ENCODE measurements around the gene SPRYD3.
A peak's percentile ranks its signal among the peaks of the same experiment; 100 is the strongest.
"Not testable (repeated sequence)": the region's sequence is repeated elsewhere in the genome, so short reads cannot be mapped to it uniquely, and the experiment has no call there.

The SPRYD3 gene

GRCh38 chr12:53049571-53050318 is 29.4 kb downstream of the SPRYD3 start, which contains the start of gene TNS2:
TNS2 (plus strand) TSS chr12:53050065; CDS start chr12:53050186, 121 bp downstream.
- DNase-seq = peak; percentile 86

GRCh38 chr12:53048780-53049401 is 30.3 kb downstream of the SPRYD3 start:
- peak; percentile 90 for DNase-seq

GRCh38 chr12:53048033-53048779 is 31.0 kb downstream of the SPRYD3 start:
- DNase-seq = peak; percentile 84

DNA sequence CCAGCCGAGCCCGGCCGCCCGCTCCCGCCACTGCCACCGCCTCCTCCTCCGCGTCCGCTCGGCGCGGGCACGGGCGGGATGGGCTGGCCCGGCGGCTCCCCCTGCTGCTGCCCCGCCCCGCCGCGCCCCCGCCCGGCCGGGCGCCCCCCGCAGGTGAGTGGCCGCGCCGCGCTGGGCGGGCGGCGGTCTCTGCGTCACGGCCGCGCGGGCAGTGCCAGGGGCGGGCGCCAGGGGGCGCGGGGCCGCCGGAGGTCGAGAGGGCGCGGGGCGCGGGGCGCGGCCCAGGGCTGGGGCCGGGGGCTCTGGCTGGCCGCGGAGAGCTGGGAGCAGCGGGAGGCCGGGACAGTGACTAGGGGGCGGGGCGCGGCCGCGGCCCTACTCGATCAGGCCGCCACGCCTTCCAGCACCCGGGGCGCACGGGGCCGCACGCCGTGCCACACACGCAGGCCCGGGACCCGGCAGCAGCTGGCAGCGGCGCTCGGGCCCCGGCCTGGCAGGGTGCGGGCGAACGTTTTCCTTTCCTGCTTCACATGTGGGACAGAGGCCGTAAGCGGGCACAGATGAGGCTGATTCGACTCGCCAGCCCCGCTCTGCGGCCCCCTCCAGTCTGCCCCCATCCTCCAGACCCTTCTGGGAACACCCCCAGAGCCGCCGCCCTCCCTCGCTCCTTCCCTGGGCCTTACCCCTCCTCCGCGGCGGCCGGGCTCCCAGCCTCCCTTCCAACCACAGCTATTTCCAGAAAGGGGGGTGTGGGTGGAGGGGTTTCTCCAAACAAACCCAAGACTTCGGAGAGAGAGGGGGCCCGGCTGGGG is 31.8 kb downstream of the SPRYD3 start:
- DNase-seq = peak; percentile 96

- DNase-seq = peak; percentile 95
These were observed 32.5 kb downstream of the SPRYD3 start for GRCh38 chr12:53046655-53047220.

GRCh38 chr12:53045696-53046045 is 33.5 kb downstream of the SPRYD3 start:
- peak; percentile 76 for DNase-seq

DNA sequence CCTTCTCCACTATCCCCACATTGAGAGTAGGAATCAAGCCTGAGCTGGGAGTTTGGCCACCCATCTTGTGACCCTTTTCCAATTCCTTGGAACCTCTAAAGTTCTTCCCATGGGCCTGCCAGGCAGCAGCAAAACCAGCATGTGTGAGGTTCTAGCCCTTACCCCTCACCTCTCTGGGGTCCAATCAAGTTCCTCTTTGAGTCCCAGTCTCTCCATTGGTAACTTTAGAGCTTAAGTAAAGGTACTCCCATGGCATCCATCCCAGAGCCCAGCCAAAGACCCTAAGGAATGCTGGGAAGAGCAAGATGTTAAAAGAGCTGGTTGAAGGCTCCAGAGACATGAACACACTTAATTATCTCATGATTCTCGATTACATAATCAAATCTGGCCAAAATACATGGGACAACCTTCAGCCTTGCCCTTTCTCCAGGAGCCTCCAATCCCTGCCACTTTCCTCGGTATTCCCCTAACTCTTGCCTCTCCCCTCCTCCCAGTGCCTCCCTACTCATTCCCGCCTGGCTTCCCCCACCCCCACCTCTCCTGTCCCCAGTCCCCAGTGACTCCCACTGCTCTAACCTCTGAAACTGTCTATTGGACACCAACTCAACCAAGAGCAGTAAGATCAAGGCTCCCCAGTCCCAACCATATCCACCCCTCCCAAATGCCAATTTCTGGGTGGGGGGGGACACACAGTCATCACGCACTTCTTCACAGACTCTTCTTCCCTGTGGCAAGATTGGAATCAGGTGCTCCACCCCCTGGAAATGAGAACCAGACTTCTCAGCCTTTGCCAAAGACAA is 34.1 kb downstream of the SPRYD3 start:
- no peak for DNase-seq

- peak; percentile 83 for DNase-seq
These were observed 35.1 kb downstream of the SPRYD3 start for GRCh38 chr12:53044052-53044581.

DNA sequence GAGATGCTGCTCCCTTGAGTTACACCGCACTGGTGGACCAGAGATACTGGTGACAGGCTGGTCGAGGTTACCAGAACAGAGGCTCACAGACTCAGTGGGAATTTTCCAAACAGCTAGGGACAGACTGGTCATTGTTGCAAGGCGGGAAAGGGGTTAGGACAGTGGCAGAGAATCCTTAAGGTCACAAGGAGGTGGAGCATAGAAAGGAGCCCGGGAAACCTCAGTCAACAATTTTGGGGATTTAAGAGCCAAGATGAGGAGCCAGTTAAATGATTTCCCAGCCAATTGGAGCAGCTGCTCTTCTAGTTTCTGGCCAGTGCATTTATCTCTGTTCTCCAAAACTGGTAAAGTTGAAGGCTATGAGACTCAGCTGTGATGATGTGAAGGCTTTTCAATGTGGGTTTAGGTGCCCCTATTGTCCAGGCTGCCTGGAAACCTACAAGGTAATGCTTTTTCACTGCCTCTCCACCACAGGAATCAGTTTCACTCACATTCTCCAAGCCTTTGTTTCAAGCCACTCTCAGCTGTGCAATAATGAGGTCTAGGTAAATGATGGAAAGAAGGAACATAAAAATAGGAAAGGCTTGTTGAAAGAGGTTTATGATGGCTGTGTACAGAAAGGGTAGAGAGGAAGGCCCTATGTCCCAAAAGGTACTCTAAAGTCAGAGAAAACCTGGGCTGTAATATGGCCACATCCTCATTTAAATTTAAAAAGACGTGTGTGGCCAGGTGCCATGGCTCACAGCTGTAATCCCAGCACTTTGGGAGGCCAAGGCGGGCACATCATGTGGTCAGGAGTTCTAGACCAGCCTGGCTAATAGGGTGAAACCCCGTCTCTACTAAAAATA is 36.4 kb downstream of the SPRYD3 start:
- no peak for DNase-seq

- no peak for DNase-seq
These were observed 39.3 kb downstream of the SPRYD3 start for GRCh38 chr12:53039851-53040250.

DNA sequence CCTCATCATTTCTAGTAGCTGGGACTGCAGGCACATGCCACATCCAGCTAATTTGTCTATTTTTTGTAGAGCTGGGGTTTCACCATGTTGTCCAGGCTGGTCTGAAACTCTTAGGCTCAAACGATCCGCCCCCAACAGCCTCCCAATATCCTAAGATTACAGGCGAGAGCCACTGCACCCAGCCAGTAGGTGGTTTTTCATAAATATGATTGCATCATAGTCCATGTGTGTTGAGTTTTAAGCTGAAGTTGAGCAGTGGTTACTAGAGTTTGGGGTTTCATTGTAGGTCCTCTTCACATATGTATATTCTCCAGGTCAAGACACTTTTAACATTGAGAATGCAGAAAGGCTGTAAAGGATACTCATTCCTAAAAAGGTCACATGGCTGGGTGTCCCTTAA is 42.4 kb downstream of the SPRYD3 start:
- DNase-seq = no peak

DNA sequence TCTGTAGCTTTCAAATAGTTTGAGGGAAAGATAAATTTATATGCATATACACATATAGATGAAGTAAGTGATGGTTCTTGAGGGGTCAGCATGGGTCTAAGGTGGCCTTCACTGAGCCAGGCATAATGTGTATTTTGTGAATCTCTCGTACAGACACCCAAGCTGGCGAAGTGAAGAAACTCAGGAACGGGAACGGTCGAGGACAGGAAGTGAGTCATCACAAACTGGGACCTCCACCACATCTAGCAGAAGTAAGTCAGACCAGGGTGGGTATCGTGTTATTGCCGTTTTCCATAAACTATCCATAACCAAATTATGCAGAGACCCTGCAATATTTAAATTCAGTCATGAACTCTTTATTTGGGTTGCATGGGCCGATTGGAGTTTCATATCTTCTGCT is 44.7 kb downstream of the SPRYD3 start:
- DNase-seq = no peak

GRCh38 chr12:53033832-53034231 is 45.4 kb downstream of the SPRYD3 start:
- DNase-seq = not testable (repeated sequence)

DNA sequence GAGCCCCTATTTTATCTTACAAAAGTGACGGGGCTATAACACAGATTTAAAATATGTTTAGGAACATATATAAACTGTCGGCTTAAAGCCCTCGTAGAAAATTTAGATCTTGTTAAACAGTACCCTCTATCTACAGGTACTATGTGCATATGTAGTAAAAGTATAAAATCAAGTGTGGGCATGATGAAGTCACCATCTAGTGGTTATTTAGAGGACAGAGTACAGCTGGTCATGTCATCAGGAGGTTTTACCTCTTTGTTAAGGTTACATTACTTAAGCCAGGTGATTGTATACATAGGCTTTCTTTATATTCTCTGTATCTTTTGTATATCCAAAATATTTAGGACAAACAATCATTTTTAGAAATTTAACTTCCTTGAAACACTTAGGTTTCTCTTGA is 47.6 kb downstream of the SPRYD3 start:
- no peak for DNase-seq

DNA sequence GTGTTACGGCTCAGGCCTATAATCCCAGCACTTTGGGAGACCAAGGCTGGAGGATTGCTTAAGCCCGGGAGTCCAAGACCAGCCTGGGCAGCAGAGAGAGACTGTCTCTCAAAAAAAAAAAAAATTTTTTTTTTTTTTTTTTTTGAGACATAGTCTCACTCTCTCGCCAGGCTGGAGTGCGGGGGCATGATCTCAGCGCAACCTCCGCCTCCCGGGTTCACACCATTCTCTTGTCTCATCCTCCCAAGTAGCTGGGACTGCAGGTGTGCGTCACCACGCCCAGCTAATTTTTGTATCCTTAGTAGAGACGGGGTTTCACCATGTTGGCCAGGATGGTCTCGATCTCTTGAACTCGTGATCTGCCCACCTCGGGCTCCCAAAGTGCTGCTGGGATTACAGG is 52.2 kb downstream of the SPRYD3 start:
- DNase-seq = not testable (repeated sequence)

DNA sequence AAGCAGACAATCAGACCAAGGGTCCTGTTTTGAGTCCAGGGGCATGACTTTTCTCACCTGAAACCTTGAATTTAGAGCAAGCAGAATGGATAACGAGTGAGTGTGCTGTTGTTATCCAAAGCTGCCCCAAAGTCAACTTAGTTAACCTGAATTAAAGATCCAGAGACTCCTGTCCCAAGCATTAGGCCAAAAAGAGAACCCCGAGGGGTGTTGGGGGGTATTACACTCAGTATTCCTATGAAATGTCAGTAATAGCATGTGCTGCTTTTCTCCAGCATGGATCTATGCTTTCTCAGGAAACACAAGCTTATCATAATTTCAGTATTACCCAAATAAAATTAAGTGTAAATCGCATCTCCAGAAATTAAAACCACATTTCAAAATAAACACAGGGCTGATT is 53.9 kb downstream of the SPRYD3 start:
- DNase-seq = no peak

GRCh38 chr12:53014709-53015108 is 64.5 kb downstream of the SPRYD3 start:
- no peak for DNase-seq

Data from right hindlimb (tissue), 1 donor.